ENCODE data around the gene C1orf122.

Gene C1orf122

DNA sequence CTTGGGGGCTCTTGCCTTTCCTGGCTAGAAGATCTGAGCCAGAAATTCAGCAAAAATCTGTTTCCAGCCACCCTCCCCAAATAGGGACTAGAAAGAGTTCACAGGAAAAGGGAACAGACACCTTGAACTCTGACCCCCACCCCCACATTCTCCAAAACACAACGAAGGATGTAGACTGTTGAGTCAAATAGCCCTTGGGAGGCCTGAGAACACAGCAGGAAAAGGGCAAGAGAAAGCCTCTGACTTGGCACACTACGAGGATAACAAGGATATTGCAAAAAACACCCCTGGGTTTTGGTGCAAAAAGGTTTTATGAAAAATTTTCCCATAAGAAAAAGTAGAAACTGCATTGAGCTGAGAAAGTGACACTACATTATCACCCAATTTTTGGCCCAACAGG lies 2.4 kb downstream of the C1orf122 start:
- Histone ChIP-seq H3K9me3 (no peaks in the 10 kb centered on the region), H3K27me3 (no peaks in the 10 kb centered on the region), H3K4me1 (no peaks in the 10 kb centered on the region), H3K36me3 (peaks cover 18% of the 10 kb centered on the region), H3K4me3 (ENCODE audit: low read depth, low read length) (no peak overlapping the region)
- no peak for DNase-seq
- TF ChIP-seq, protein P1, sequence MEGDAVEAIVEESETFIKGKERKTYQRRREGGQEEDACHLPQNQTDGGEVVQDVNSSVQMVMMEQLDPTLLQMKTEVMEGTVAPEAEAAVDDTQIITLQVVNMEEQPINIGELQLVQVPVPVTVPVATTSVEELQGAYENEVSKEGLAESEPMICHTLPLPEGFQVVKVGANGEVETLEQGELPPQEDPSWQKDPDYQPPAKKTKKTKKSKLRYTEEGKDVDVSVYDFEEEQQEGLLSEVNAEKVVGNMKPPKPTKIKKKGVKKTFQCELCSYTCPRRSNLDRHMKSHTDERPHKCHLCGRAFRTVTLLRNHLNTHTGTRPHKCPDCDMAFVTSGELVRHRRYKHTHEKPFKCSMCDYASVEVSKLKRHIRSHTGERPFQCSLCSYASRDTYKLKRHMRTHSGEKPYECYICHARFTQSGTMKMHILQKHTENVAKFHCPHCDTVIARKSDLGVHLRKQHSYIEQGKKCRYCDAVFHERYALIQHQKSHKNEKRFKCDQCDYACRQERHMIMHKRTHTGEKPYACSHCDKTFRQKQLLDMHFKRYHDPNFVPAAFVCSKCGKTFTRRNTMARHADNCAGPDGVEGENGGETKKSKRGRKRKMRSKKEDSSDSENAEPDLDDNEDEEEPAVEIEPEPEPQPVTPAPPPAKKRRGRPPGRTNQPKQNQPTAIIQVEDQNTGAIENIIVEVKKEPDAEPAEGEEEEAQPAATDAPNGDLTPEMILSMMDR (IDR thresholded peaks at IDR 0.05; ENCODE audit: low read depth, low read length) = no peak

- no peaks in the 10 kb centered on the region for H3K4me1 ChIP-seq
- TF ChIP-seq, protein P1 (IDR thresholded peaks at IDR 0.05; ENCODE audit: low read depth, low read length) = peak; percentile 79
- H3K9me3 ChIP-seq = no peaks in the 10 kb centered on the region
- no peak overlapping the region for H3K4me3 ChIP-seq (ENCODE audit: low read depth, low read length)
- H3K36me3 ChIP-seq = peaks cover 6% of the 10 kb centered on the region; the same call in 1 of the 2 replicates
- peak; percentile 71 for DNase-seq
- no peaks in the 10 kb centered on the region for H3K27me3 ChIP-seq
These were observed 3.6 kb downstream of the C1orf122 start for GRCh38 chr1:37811027-37811655.

GRCh38 chr1:37813529-37814145 lies 6.0 kb downstream of the C1orf122 start:
- no peaks in the 10 kb centered on the region for H3K4me1 ChIP-seq
- no peak for DNase-seq
- TF ChIP-seq, protein P1 (IDR thresholded peaks at IDR 0.05; ENCODE audit: low read depth, low read length) = no peak
- no peaks in the 10 kb centered on the region for H3K36me3 ChIP-seq
- H3K9me3 ChIP-seq = no peaks in the 10 kb centered on the region
- no peak overlapping the region for H3K4me3 ChIP-seq (ENCODE audit: low read depth, low read length)
- H3K27me3 ChIP-seq = no peaks in the 10 kb centered on the region

- no peaks in the 10 kb centered on the region for H3K36me3 ChIP-seq
- TF ChIP-seq, protein P1 (IDR thresholded peaks at IDR 0.05; ENCODE audit: low read depth, low read length) = no peak
- no peak overlapping the region for H3K4me3 ChIP-seq (ENCODE audit: low read depth, low read length)
- H3K4me1 ChIP-seq = no peaks in the 10 kb centered on the region
- H3K27me3 ChIP-seq = no peaks in the 10 kb centered on the region
- no peaks in the 10 kb centered on the region for H3K9me3 ChIP-seq
- no peak for DNase-seq
These were observed 6.7 kb downstream of the C1orf122 start for GRCh38 chr1:37814252-37814651.

DNA sequence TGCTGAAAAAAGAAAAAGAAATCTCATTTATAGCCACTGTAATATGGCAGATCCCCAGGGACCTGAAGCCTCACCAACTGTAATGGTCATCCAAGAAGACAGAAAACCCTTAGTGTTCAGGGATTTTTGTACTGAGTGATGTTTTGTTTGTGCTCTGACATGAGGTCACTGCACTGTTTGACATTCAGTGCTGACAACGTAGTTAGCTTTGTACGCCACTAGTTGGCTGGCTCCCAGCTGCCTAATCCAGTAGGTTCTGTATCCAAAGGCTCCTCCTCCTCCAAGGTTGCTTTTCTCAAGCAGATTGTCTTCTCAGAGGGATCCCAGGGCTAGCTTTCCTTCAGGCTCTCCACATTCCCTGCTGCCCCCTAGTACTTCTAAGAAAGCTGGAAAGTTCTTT lies 9.9 kb downstream of the C1orf122 start:
- Histone ChIP-seq H3K9me3 (no peaks in the 10 kb centered on the region), H3K4me3 (ENCODE audit: low read depth, low read length) (no peak overlapping the region), H3K27me3 (no peaks in the 10 kb centered on the region), H3K36me3 (no peaks in the 10 kb centered on the region), H3K4me1 (no peaks in the 10 kb centered on the region)
- TF ChIP-seq, protein P1 (IDR thresholded peaks at IDR 0.05; ENCODE audit: low read depth, low read length) = no peak
- no peak for DNase-seq

- TF ChIP-seq, protein P1 (IDR thresholded peaks at IDR 0.05; ENCODE audit: low read depth, low read length) = no peak
- H3K27me3 ChIP-seq = no peaks in the 10 kb centered on the region
- H3K4me1 ChIP-seq = no peaks in the 10 kb centered on the region
- no peak overlapping the region for H3K4me3 ChIP-seq (ENCODE audit: low read depth, low read length)
- H3K9me3 ChIP-seq = no peaks in the 10 kb centered on the region
- no peak for DNase-seq
- no peaks in the 10 kb centered on the region for H3K36me3 ChIP-seq
These were observed 13.9 kb downstream of the C1orf122 start for GRCh38 chr1:37821481-37821880.

Measured in BE2C (cell line).